Activated CD4-positive, alpha-beta memory T cell treated with anti-CD3 and anti-CD28 coated beads, Interleukin-2, amount 10 ng/mL, durations not matched to agents 7 days and 5 days (primary cell): ENCODE measurements around the gene CASTOR1. TPM values are rescaled to one million over a fixed set of nuclear protein-coding genes. Genes with fewer than 3 reads are reported as not detected.

Experiments used
- CTCF ChIA-PET: fragments of 350-600 bp; sonication (Branson Sonifier 250); formaldehyde crosslinking; loops from one replicate; lab custom pipeline; 2021; ENCODE audit warnings: antibody characterized with exemption, inconsistent platforms; lab: Charles Lee
- POLR2A ChIA-PET: fragments of 350-600 bp; sonication (Branson Sonifier 250); formaldehyde crosslinking; loops from one replicate; lab custom pipeline; 2021; ENCODE audit warnings: antibody characterized with exemption; lab: Charles Lee
- DNase-seq: peaks from one replicate; pipeline ENCODE4 v3.0.0-alpha.2; 2020
- H3K27ac Mint-ChIP-seq: one replicate; pipeline ENCODE4 v1.8.0; 2021; ENCODE audit warnings: mild to moderate bottlenecking, mixed read lengths
- H3K27me3 Mint-ChIP-seq: one replicate; pipeline ENCODE4 v1.8.0; 2021; ENCODE audit warnings: mixed read lengths
- H3K36me3 Mint-ChIP-seq: one replicate; pipeline ENCODE4 v1.8.0; 2021; ENCODE audit warnings: low read depth, mixed read lengths
- H3K4me1 Mint-ChIP-seq: one replicate; pipeline ENCODE4 v1.8.0; 2021; ENCODE audit warnings: mixed read lengths
- H3K4me3 Mint-ChIP-seq: one replicate; pipeline ENCODE4 v1.8.0; 2021; ENCODE audit warnings: mild to moderate bottlenecking, mixed read lengths
- H3K9me3 Mint-ChIP-seq: one replicate; pipeline ENCODE4 v1.8.0; 2021; ENCODE audit warnings: mixed read lengths
- total RNA-seq, 2 experiments: library from RNA; stranded (reverse); gene quantifications; one replicate each; pipeline ENCODE4 v1.2.3, GENCODE V29; 2021

CASTOR1 gene
- total RNA-seq, 2 experiments from 2014 or later = 14.2 to 14.6 TPM

DNA sequence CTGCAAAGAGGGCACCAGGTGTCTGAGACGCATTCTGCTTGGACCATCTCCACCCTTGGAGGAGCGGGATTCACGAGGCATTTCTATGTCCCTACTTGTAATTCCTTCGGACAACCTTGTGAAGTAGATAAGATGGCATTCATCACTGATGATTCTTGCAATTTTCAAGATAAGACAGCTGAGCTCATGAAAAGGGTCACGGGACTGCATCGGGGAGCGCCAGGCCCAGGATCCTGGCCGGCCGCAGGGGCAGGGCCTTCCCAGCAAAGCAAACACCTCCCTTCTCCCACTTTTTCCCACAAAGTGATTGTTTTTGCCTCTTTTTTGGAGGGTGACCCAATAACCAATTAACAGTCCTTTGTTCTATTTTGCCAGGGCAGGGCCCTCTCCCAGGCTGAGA is 51.2 kb downstream of the CASTOR1 start:
- Mint-ChIP-seq H3K4me1 (peaks cover 39% of the 10 kb centered on the region), H3K9me3 (no peaks in the 10 kb centered on the region), H3K27ac (no peak overlapping the region), H3K4me3 (no peak overlapping the region), H3K27me3 (no peaks in the 10 kb centered on the region), H3K36me3 (peaks cover 25% of the 10 kb centered on the region)
- no peak for DNase-seq
- CTCF ChIA-PET = interaction anchor here (0.8 kb wide), 1 partner anchor 130 kb away, joined by 4 read pairs; no protein-coding TSS in a partner anchor
- POLR2A ChIA-PET = interaction anchor here (0.8 to 4.2 kb wide), 10 partner anchors 17 to 117 kb away, joined by 3 to 18 read pairs (median 4); no protein-coding TSS in a partner anchor

DNA sequence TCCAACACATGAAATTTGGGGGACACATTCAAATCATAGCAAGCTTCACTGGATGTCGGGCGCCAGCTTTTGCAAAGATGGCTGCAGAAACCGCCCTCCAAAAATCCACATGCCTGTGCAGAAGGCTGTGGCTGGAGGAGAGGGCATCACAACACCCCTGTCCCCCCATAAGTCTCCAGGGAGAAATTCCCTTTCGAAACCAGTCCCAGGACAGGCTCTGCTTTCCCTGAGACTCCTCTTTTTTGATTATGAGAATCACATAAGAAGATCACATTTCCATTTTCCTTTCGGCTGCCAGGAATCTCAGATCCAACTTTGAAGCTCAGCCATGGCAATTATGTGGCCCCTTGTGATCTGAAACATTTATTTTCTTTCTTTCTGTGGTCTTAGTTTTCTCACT is 52.4 kb downstream of the CASTOR1 start:
- Mint-ChIP-seq H3K27ac (no peak overlapping the region), H3K4me3 (no peak overlapping the region), H3K27me3 (no peaks in the 10 kb centered on the region), H3K36me3 (peaks cover 16% of the 10 kb centered on the region), H3K9me3 (no peaks in the 10 kb centered on the region), H3K4me1 (peaks cover 30% of the 10 kb centered on the region)
- ChIA-PET POLR2A (interaction anchor here (1.0 to 4.2 kb wide), 5 partner anchors 9 to 70 kb away, joined by 3 to 18 read pairs (median 5); no protein-coding TSS in a partner anchor), CTCF (interaction anchor here (1.4 kb wide), 1 partner anchor 115 kb away, joined by 3 read pairs; no protein-coding TSS in a partner anchor)
- DNase-seq = no peak

DNA sequence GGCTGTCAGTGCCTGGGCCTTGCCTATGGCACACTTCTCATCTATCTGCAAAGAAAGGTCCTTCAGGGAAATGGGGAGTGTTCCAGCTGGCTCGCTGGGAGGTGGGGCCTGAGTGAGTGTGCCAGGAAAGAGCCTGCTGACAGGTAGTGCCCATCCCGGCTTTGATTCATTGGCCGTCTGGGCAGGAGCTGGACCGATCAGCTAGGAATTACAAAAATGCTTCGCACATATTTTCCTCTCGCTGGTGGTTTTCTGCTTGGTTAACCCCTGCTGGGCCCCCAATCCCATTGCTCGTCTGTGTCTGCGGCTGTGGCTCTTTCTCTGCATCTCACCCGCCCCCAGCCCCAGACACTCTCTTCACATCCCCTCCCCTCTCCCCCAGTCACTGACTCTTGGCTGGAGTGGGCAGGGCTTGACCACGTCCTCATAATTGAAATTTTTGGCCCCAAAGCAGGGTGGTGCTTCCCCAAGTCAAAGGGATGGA is 53.6 kb downstream of the CASTOR1 start:
- peaks cover 8% of the 10 kb centered on the region for H3K36me3 Mint-ChIP-seq
- POLR2A ChIA-PET = interaction anchor here (2.0 to 4.2 kb wide), 2 partner anchors 10 to 47 kb away, joined by 8 to 18 read pairs; no protein-coding TSS in a partner anchor
- no peak for DNase-seq
- peaks cover 22% of the 10 kb centered on the region for H3K4me1 Mint-ChIP-seq
- H3K27ac Mint-ChIP-seq = no peak overlapping the region
- CTCF ChIA-PET = no interaction called here
- no peak overlapping the region for H3K4me3 Mint-ChIP-seq
- no peaks in the 10 kb centered on the region for H3K9me3 Mint-ChIP-seq
- no peaks in the 10 kb centered on the region for H3K27me3 Mint-ChIP-seq

Other genes starting within 250 kb of the CASTOR1 start
- under 1 TPM in 1 of 2 experiments, not detected in 1; 0.23 TPM for gene HORMAD2, start 209.0 kb downstream of the CASTOR1 start, total RNA-seq
- gene LIF, start 42.7 kb downstream of the CASTOR1 start, total RNA-seq = 10 to 100 TPM; 94.6 to 94.8 TPM
- gene OSM, start 22.7 kb downstream of the CASTOR1 start, total RNA-seq = 100 to 1,000 TPM; 103 to 107 TPM
- 10 to 100 TPM; 37.9 to 41.6 TPM for gene TBC1D10A, start 37.4 kb upstream of the CASTOR1 start, total RNA-seq
- 100 to 1,000 TPM; 225 to 226 TPM for gene SF3A1, start 67.4 kb upstream of the CASTOR1 start, total RNA-seq
- 1 to 10 TPM; 3.2 to 3.6 TPM for gene CCDC157, start 67.5 kb upstream of the CASTOR1 start, total RNA-seq
- 10 to 100 TPM; 12.2 to 13.3 TPM for gene RNF215, start 97.9 kb upstream of the CASTOR1 start, total RNA-seq
- 1 to 10 TPM; 5.6 to 7.4 TPM for gene SEC14L2, start 107.5 kb upstream of the CASTOR1 start, total RNA-seq
- 10 to 100 TPM; 49.5 to 52.1 TPM for gene MTFP1, start 136.3 kb upstream of the CASTOR1 start, total RNA-seq
- under 1 TPM in 1 of 2 experiments, not detected in 1; 0.25 TPM for gene SEC14L3, start 182.5 kb upstream of the CASTOR1 start, total RNA-seq
- gene SEC14L4, start 216.2 kb upstream of the CASTOR1 start, total RNA-seq = not detected